Liver (tissue), 2 donors: ENCODE data around the gene CCR5AS.

Experiments
- EGR1 ChIP-seq, 2 donors: IDR thresholded peaks; 2 replicates each; pipeline ENCODE4 v1.6.1; 2016 to 2018; ENCODE audit warnings: antibody characterized with exemption in 2 of 2, low read depth in 2 of 2
- TF ChIP-seq, protein P1 (sequence below): IDR thresholded peaks from 2 replicates; pipeline ENCODE4 v1.6.1; 2016; ENCODE audit warnings: antibody characterized with exemption
- donor health status: healthy.

DNA sequence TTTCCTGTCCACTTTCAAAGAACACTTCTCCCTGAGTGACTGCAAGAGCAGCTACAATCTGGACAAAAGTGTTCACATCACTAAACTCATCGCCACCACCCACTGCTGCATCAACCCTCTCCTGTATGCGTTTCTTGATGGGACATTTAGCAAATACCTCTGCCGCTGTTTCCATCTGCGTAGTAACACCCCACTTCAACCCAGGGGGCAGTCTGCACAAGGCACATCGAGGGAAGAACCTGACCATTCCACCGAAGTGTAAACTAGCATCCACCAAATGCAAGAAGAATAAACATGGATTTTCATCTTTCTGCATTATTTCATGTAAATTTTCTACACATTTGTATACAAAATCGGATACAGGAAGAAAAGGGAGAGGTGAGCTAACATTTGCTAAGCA, 2.0 kb upstream of the CCR5AS start:
- TF ChIP-seq, protein P1, sequence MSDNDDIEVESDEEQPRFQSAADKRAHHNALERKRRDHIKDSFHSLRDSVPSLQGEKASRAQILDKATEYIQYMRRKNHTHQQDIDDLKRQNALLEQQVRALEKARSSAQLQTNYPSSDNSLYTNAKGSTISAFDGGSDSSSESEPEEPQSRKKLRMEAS = no peak
- no peak for TF ChIP-seq EGR1 (IDR thresholded peaks at IDR 0.05; ENCODE audit: low read depth in 2 of 2)
